Keratinocyte (primary cell): ENCODE data around the gene ADAMTS17. TPM values are rescaled to one million over a fixed set of nuclear protein-coding genes. Genes with fewer than 3 reads are reported as not detected.

Experiments
- DNase-seq: peaks from one replicate; pipeline ENCODE4 v3.0.0-alpha.2; 2011; ENCODE audit warnings: low read depth, missing footprints, low spot score
- FAIRE-seq: peaks from 2 replicates; lab custom pipeline; 2011; peaks lifted over from hg19 to GRCh38; lab: Jason Lieb, UNC
- H2AFZ ChIP-seq: 2 replicates; pipeline ENCODE4 v1.6.0; 2012; ENCODE audit warnings: low read length, control low read depth, inconsistent platforms; ENCODE audit not compliant: control insufficient read depth
- H3K27ac ChIP-seq: 2 replicates; pipeline ENCODE4 v1.5.1; 2011; ENCODE audit warnings: low read length; ENCODE audit not compliant: control insufficient read depth, insufficient read depth
- H3K27me3 ChIP-seq: 3 replicates; pipeline ENCODE4 v1.6.0; 2011; ENCODE audit warnings: low read length; ENCODE audit not compliant: control insufficient read depth, insufficient read depth; ENCODE audit errors: extremely low read depth
- H3K36me3 ChIP-seq, 2 experiments: 2 replicates in 1 of 2; 3 replicates in 1 of 2; pipeline ENCODE4 v1.5.1; 2011; ENCODE audit warnings: low read length in 2 of 2, mild to moderate bottlenecking in 1 of 2; ENCODE audit not compliant: control insufficient read depth in 2 of 2, insufficient read depth in 2 of 2; ENCODE audit errors: extremely low read depth in 1 of 2
- H3K4me1 ChIP-seq: 3 replicates; pipeline ENCODE4 v1.5.1; 2011; ENCODE audit warnings: low read length; ENCODE audit not compliant: control insufficient read depth, insufficient read depth; ENCODE audit errors: extremely low read depth
- H3K4me2 ChIP-seq: 3 replicates; pipeline ENCODE4 v1.6.0; 2011; ENCODE audit warnings: low read depth, low read length; ENCODE audit not compliant: control insufficient read depth, insufficient read depth; ENCODE audit errors: extremely low read depth
- H3K4me3 ChIP-seq, 3 experiments: fragments of 200-600 bp in 1 of 3; sonication (generic) in 1 of 3; 2 replicates in 2 of 3; 3 replicates in 1 of 3; pipeline ENCODE4 v1.5.1; 2011 to 2016; ENCODE audit warnings: low read length in 3 of 3, mild to moderate bottlenecking in 3 of 3, control low read depth in 2 of 3, inconsistent platforms in 1 of 3, low read depth in 1 of 3, mixed read lengths in 1 of 3, mixed run types in 1 of 3, moderate library complexity in 1 of 3; ENCODE audit not compliant: control insufficient read depth in 2 of 3, insufficient read depth in 2 of 3; ENCODE audit errors: extremely low read depth in 1 of 3
- H3K79me2 ChIP-seq: 2 replicates; pipeline ENCODE4 v1.6.0; 2012; ENCODE audit warnings: low read length; ENCODE audit not compliant: control insufficient read depth, insufficient read depth
- H3K9ac ChIP-seq: 3 replicates; pipeline ENCODE4 v1.6.0; 2011; ENCODE audit warnings: low read length; ENCODE audit not compliant: control insufficient read depth, insufficient read depth; ENCODE audit errors: extremely low read depth
- H3K9me1 ChIP-seq: 3 replicates; pipeline ENCODE4 v1.6.0; 2011; ENCODE audit warnings: low read length; ENCODE audit not compliant: control insufficient read depth, insufficient read depth; ENCODE audit errors: extremely low read depth
- H3K9me3 ChIP-seq: 2 replicates; pipeline ENCODE4 v1.5.1; 2012; ENCODE audit warnings: low read depth, low read length; ENCODE audit not compliant: control insufficient read depth
- H4K20me1 ChIP-seq: 3 replicates; pipeline ENCODE4 v1.6.0; 2011; ENCODE audit warnings: low read length; ENCODE audit not compliant: control insufficient read depth, insufficient read depth; ENCODE audit errors: extremely low read depth
- EZH2 ChIP-seq: IDR thresholded peaks from one replicate; pipeline ENCODE4 v1.6.1; 2012; ENCODE audit warnings: inconsistent platforms, mild to moderate bottlenecking, low read length, moderate library complexity
- dilution Hi-C: fragments of 300-500 bp; cut with MboI; formaldehyde crosslinking; loops from one replicate; pipeline ENCODE4 v1.7.0; 2020; ENCODE audit warnings: low sequenced_read_pairs; ENCODE audit not compliant: extremely low pct_ligation_motif_present
- polyA plus RNA-seq, 5 experiments: library from polyadenylated mRNA; depleted of rRNA in 3 of 5; stranded (reverse) in 3 of 5; stranded (forward) in 1 of 5; unstranded in 1 of 5; fragments of >200 nt; gene quantifications; 1 replicate in 1 of 5; 2 replicates in 3 of 5; 3 replicates in 1 of 5; pipeline versions ENCODE4 v1.2.1 to v1.2.3, GENCODE V29; 2011 to 2012; ENCODE audit warnings: missing spikeins in 2 of 5, low read depth in 1 of 5, low replicate concordance in 1 of 5
- TF ChIP-seq, protein P1 (sequence below), 3 experiments: IDR thresholded peaks in 1 of 3; conservative IDR thresholded peaks in 1 of 3; optimal IDR thresholded peaks in 1 of 3; 2 replicates in 2 of 3; 3 replicates in 1 of 3; pipeline versions ENCODE3 to v1.5.1; 2011; ENCODE audit warnings: low read length in 3 of 3, mild to moderate bottlenecking in 3 of 3, moderate library complexity in 2 of 3, control low read depth in 1 of 3, inconsistent platforms in 1 of 3; ENCODE audit not compliant: insufficient read depth in 2 of 3; ENCODE audit errors: extremely low read depth in 1 of 3

ADAMTS17 gene
- polyA plus RNA-seq, 1 donor (not counting 4 experiments of a cell fraction or from before 2014, with no cell fraction given): 0.18 TPM

DNA sequence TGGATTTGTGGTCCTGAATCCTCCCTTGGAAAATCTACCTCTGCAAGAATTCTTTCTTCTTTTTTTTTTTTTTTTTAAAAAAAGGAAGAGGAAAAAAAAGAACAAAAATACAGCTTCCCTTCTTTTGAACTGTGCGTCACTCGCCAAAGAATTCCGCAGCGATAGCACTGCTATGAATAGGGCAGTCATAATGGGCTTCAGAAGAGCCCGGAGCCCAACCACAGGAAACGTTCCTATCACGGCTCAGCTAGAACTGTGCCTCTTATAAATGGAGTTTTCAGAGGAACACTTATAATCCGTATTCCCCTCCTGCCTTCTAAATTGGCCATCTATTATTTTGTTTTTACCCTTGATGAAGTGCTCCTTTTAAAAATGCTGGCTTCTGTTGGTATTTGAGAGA, 227.7 kb downstream of the ADAMTS17 start:
- no peaks in the 10 kb centered on the region for H3K9me1 ChIP-seq
- dilution Hi-C loops: no loop called here
- no peak overlapping the region for H3K4me2 ChIP-seq
- H3K4me3 ChIP-seq: no peak overlapping the region
- no peaks in the 10 kb centered on the region for H3K36me3 ChIP-seq
- DNase-seq: no peak
- no peaks in the 10 kb centered on the region for H4K20me1 ChIP-seq
- H3K9me3 ChIP-seq: no peaks in the 10 kb centered on the region
- FAIRE-seq: no peak
- no peak overlapping the region for H3K27ac ChIP-seq
- peaks cover 16% of the 10 kb centered on the region for H3K4me1 ChIP-seq
- TF ChIP-seq EZH2: no peak
- TF ChIP-seq, protein P1, sequence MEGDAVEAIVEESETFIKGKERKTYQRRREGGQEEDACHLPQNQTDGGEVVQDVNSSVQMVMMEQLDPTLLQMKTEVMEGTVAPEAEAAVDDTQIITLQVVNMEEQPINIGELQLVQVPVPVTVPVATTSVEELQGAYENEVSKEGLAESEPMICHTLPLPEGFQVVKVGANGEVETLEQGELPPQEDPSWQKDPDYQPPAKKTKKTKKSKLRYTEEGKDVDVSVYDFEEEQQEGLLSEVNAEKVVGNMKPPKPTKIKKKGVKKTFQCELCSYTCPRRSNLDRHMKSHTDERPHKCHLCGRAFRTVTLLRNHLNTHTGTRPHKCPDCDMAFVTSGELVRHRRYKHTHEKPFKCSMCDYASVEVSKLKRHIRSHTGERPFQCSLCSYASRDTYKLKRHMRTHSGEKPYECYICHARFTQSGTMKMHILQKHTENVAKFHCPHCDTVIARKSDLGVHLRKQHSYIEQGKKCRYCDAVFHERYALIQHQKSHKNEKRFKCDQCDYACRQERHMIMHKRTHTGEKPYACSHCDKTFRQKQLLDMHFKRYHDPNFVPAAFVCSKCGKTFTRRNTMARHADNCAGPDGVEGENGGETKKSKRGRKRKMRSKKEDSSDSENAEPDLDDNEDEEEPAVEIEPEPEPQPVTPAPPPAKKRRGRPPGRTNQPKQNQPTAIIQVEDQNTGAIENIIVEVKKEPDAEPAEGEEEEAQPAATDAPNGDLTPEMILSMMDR (optimal IDR thresholded peaks at IDR 0.05 in 1 of 3, IDR thresholded peaks at IDR 0.05 in 1 of 3, conservative IDR thresholded peaks at IDR 0.05 in 1 of 3; ENCODE audit: extremely low read depth in 1 of 3, insufficient read depth in 2 of 3, low read length in 3 of 3): no peak
- no peaks in the 10 kb centered on the region for H3K79me2 ChIP-seq
- no peak overlapping the region for H3K9ac ChIP-seq
- H3K27me3 ChIP-seq: no peaks in the 10 kb centered on the region
- H2AFZ ChIP-seq: no peak overlapping the region

DNA sequence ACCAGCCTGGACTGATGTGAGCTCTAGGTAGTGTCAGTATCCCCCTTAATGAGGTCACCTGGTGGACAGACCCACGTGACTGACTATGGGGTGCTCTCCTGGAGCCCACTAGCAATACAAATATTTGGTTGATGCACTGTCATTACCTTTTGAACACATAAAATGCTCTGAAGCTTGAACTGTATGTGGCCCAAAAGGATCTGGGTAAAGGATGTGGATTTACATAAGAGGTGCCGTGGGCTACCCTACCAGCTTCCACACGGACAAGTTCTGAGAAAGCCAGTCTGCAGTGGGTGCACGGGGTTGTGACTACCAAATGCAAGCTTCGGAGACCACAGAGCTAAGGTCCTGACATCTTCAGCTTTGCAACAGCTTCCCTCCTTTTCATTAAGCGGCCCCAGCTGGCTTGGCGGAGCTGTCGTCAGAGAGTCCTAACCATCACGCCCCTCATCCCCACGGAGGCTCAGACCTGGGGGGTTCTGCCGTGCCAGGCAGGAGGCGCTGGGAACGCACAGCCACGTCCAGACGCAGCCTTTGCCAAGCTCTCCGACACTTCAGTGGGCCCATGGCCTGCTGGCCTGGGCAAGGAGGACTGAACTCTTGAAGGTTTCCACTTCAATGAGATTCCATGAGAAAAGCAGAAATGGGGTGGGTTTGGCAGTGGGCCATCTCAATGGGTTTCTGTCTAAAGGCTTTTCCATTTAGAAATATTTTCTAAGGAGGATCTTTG, 228.3 kb downstream of the ADAMTS17 start:
- H3K4me2 ChIP-seq: no peak overlapping the region
- no peaks in the 10 kb centered on the region for H4K20me1 ChIP-seq
- no peak overlapping the region for H3K9ac ChIP-seq
- H3K36me3 ChIP-seq: no peaks in the 10 kb centered on the region
- H3K4me1 ChIP-seq: peaks cover 16% of the 10 kb centered on the region
- H2AFZ ChIP-seq: no peak overlapping the region
- TF ChIP-seq, protein P1 (optimal IDR thresholded peaks at IDR 0.05 in 1 of 3, IDR thresholded peaks at IDR 0.05 in 1 of 3, conservative IDR thresholded peaks at IDR 0.05 in 1 of 3; ENCODE audit: extremely low read depth in 1 of 3, insufficient read depth in 2 of 3, low read length in 3 of 3): no peak
- no peak for TF ChIP-seq EZH2
- no peaks in the 10 kb centered on the region for H3K9me1 ChIP-seq
- FAIRE-seq (no peak), DNase-seq (no peak)
- H3K79me2 ChIP-seq: no peaks in the 10 kb centered on the region
- no peaks in the 10 kb centered on the region for H3K27me3 ChIP-seq
- dilution Hi-C loops: no loop called here
- H3K4me3 ChIP-seq: no peak overlapping the region
- H3K9me3 ChIP-seq: no peaks in the 10 kb centered on the region
- H3K27ac ChIP-seq: no peak overlapping the region
